ENCODE data around the gene CITED2.

CITED2 gene

DNA sequence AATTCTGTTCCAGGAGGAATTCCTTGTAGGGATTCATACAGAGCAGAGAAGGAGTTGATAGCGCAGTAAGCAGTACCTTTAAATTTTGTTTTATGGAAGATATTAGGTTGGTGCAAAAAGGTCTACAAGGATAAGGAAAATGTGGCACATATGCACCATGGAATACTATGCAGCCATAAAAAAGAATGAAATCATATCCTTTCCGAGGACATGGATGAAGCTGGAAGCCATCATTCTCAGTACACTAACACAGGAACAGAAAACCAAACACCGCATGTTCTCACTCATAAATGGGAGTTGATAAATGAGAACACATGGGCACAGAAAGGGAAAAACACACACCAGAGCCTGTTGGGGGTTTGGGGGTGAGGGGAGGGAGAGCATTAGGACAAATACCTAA lies 45.2 kb downstream of the CITED2 start:
- no peak for DNase-seq

DNA sequence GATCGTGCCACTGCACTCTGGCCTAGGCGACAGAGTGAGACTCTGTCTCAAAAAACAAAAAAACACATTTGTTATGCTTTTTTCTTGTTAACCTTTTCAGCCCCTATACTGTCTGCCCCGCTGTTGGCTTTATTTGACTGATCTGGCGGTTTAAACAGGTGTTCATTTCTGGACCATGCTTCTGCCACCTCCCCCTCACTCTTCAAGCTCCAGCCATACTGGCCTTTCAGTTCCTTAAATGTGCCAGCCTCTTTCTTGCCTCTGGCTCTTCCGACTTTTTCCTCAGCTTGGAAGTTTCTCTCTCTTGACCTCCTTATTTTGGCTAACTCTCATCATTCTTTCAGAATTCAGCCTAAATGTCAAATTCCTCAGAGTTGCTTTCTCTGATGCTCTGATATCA lies 47.4 kb downstream of the CITED2 start:
- no peak for DNase-seq

DNA sequence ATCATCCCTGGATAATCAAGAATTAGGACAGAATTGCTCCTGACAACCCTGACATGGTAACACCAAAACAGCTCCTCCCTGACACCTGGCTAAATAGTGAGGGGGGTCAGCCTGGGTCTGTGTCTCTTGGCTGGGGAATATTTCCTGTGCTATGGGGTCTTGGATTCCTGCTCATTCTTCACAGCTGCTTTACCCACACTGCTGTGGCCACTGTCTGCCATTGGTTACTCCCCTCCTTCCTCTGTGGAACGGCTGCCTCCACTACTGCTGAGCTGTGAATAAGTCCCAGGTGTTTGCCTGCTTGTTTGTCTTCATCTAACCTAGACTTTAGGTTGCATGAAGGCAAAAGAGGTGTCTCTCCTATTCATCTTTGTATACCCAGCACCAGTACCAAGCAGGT lies 48.8 kb downstream of the CITED2 start:
- DNase-seq, result no peak

DNA sequence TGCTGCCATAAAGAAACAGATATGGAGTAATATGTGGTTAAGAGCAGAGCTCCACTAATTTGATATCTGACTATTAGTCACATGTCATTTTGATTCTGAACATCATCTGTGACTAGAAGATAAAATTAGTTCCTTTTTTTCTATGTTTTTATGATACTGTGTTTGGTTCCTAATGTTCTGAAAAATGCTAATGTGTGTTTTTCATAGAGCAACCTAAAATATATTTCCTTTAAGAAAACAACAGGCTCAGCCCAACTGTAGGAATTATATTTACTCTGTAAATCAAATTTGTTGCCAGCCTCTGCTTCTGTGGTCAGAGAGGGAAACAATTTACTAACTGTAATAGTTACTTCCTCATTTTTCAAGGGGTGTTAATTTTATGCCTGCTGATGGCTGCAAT lies 49.3 kb downstream of the CITED2 start:
- DNase-seq, result no peak

DNA sequence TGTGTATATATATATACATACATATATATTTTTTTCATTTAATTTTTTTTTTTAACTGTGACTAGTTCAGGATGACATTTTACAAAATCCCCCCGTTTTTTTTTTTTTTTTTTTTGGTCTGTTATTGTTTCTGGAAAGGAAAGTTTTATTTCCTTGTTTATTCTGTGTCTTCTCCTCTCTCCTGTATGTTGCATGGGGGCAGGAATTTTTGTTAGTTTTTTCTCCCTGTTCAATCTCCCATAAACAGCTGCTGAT lies 50.2 kb downstream of the CITED2 start:
- DNase-seq, result no peak

DNA sequence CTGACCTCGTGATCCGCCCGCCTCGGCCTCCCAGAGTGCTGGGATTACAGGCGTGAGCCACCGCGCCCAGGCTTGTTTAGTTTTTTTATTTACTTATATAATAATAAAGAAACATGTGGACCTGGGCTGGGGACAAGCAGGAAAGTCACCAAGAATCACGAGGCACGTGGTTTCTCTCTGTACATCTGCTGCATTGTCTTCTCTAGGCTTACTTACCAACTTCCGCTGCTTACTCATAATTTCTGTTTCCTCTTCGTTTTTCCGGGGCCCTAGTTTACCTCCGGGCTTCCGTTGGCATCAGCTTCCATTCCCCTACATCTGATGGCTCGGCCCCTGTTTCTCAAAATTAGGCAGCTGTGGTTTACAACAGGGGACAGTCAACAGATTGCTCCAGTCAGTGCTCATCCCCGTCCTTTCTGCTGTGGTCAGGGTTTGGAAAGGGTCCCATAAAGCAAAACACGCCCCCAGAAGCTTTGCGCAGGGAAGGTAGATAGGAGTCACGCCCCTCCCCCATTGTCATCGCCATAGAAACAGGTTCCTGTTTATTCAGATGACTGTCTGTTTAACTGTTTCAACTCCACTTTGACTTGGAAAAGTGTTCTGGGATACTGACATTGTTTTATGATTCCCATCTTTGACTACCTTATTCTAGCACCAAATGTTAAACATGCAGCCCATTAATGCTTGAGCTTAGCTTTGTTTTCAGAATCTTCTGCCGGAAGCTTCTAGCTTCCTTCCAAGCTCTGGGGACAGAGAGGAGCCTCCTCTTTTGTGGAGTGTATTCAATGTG lies 50.7 kb downstream of the CITED2 start:
- no peak for DNase-seq
